Osteocyte (in vitro differentiated cells): Measurements from ENCODE around the gene GRID1. TPM values are rescaled to one million over a fixed set of nuclear protein-coding genes. Genes with fewer than 3 reads are reported as not detected.

Source experiments
- DNase-seq: peaks from one replicate; pipeline ENCODE4 v3.0.0; 2021; ENCODE audit warnings: mixed read lengths; ENCODE audit not compliant: unreplicated experiment; ENCODE audit errors: extremely low spot score
- H3K27ac Mint-ChIP-seq: one replicate; pipeline ENCODE4 v1.8.0; 2021; ENCODE audit warnings: mild to moderate bottlenecking, mixed read lengths; ENCODE audit not compliant: unreplicated experiment
- H3K27me3 Mint-ChIP-seq: one replicate; pipeline ENCODE4 v1.8.0; 2021; ENCODE audit warnings: mixed read lengths; ENCODE audit not compliant: unreplicated experiment
- H3K36me3 Mint-ChIP-seq: one replicate; pipeline ENCODE4 v1.8.0; 2021; ENCODE audit warnings: mixed read lengths; ENCODE audit not compliant: unreplicated experiment
- H3K4me1 Mint-ChIP-seq: one replicate; pipeline ENCODE4 v1.8.0; 2021; ENCODE audit warnings: mixed read lengths; ENCODE audit not compliant: unreplicated experiment
- H3K4me3 Mint-ChIP-seq: one replicate; pipeline ENCODE4 v1.8.0; 2021; ENCODE audit warnings: mild to moderate bottlenecking, moderate library complexity, mixed read lengths; ENCODE audit not compliant: unreplicated experiment
- H3K9me3 Mint-ChIP-seq: one replicate; pipeline ENCODE4 v1.8.0; 2021; ENCODE audit warnings: mixed read lengths; ENCODE audit not compliant: unreplicated experiment
- CTCF ChIP-seq: fragments of 200-600 bp; sonication (generic); IDR thresholded peaks from 2 replicates; pipeline ENCODE4 v1.5.0; 2021; ENCODE audit warnings: antibody characterized with exemption, mild to moderate bottlenecking, moderate library complexity
- total RNA-seq: library from RNA; stranded (reverse); gene quantifications from 2 replicates; pipeline ENCODE4 v1.2.1, GENCODE V29; 2021

The GRID1 gene
- total RNA-seq, 1 donor from 2014 or later, result 0.11 TPM

DNA sequence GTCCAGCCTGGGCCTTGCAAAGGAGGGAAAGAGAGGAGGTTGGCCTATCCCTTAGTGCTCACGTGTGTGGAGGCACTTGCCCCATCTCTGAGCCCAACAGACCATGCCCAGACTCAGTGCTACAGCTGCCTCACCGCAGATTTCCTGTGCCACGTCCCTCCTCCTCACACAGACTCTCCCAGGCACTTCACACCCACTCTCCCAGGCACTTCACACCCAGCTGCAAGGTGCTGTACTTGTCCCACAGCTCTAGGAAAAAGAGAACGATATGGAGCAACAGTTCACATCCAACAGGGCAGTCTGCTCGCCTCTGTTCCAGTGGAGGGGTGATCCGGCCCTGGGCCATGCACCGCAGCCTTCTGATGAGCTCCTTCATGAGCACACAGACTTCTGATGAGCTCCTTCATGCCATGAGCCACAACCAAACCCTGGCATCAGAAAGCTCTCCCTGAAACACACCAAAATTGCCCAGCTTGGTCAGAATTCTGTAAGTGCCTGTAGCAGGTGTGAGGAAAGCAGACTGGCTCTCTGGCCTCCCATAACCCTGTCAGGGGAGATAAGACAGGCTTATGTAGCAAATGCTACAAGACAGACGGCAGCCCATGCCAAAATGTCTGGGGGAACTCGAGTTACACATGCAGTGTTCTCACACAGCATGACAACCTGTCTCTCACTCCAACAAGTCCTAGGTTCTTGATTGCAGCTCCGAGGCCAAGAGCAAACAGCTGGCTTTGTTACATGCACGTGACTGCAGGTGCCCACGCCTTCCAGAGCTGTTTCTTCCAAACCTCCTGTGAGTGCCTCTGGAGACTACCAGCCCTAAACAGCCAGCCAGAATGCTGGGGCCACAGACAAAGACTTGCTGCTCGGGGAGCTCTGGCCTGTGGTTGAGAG lies 348.5 kb downstream of the GRID1 start:
- no peak overlapping the region for H3K27ac Mint-ChIP-seq
- no peak overlapping the region for H3K4me3 Mint-ChIP-seq
- H3K9me3 Mint-ChIP-seq, result peaks cover 6% of the 10 kb centered on the region
- H3K36me3 Mint-ChIP-seq, result no peaks in the 10 kb centered on the region
- no peaks in the 10 kb centered on the region for H3K4me1 Mint-ChIP-seq
- H3K27me3 Mint-ChIP-seq, result no peaks in the 10 kb centered on the region
- TF ChIP-seq CTCF, result no peak
- DNase-seq, result peak; percentile 75

- Mint-ChIP-seq H3K27me3 (no peaks in the 10 kb centered on the region), H3K4me1 (no peaks in the 10 kb centered on the region), H3K4me3 (no peak overlapping the region), H3K27ac (no peak overlapping the region), H3K36me3 (no peaks in the 10 kb centered on the region), H3K9me3 (peaks cover 6% of the 10 kb centered on the region)
- no peak for TF ChIP-seq CTCF
- DNase-seq, result no peak
These were observed 353.0 kb downstream of the GRID1 start for GRCh38 chr10:86013568-86013967.

- H3K4me3 Mint-ChIP-seq, result no peak overlapping the region
- H3K4me1 Mint-ChIP-seq, result no peaks in the 10 kb centered on the region
- peak; percentile 44 for DNase-seq
- no peaks in the 10 kb centered on the region for H3K36me3 Mint-ChIP-seq
- H3K27ac Mint-ChIP-seq, result no peak overlapping the region
- TF ChIP-seq CTCF, result no peak
- no peaks in the 10 kb centered on the region for H3K27me3 Mint-ChIP-seq
- H3K9me3 Mint-ChIP-seq, result no peaks in the 10 kb centered on the region
These were observed 359.4 kb downstream of the GRID1 start for GRCh38 chr10:86007171-86007570.

DNA sequence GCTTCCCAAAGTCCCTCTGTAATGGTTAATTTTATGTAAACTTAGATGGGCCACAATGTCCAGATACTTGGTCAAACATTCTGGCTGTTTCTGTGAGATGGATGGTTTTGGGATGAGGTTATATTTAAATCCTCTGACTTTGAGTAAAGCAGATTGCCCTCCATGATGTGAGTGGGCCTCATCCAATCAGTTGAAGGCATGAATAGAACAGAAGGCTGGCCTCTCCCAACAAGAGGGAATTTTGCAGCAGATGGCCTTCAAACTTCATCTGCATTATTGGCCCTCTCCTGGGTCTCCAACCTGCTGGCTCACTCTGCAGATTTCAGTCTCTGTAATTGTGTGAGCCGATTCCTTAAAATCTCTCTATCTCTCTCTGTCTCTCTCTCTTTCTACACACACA lies 362.3 kb downstream of the GRID1 start:
- Mint-ChIP-seq H3K36me3 (no peaks in the 10 kb centered on the region), H3K4me1 (no peaks in the 10 kb centered on the region), H3K4me3 (no peak overlapping the region), H3K9me3 (no peaks in the 10 kb centered on the region), H3K27me3 (no peaks in the 10 kb centered on the region), H3K27ac (no peak overlapping the region)
- no peak for DNase-seq
- TF ChIP-seq CTCF, result no peak

DNA sequence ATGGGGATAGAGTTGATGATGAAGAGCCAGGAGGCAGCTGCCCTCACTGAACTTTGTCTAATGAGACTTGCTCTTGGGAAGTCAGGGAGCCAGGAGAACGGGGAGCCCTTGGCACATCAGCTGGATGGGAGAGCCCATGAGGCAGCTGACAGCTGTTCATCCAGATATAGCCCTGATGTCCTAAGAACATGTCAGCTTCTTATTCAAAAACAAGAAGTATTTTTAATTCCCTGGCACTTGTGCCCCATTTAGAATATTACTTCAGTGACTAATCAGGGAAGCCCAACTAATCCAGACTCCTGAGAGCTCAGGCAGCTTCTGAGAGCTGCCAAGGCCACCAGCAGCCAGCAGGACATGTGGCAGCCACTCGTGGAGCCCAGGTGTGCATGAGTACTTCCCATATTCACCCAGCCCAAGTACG lies 363.4 kb downstream of the GRID1 start:
- H3K27me3 Mint-ChIP-seq, result no peaks in the 10 kb centered on the region
- DNase-seq, result no peak
- no peaks in the 10 kb centered on the region for H3K9me3 Mint-ChIP-seq
- H3K4me3 Mint-ChIP-seq, result no peak overlapping the region
- no peaks in the 10 kb centered on the region for H3K4me1 Mint-ChIP-seq
- H3K27ac Mint-ChIP-seq, result no peak overlapping the region
- no peak for TF ChIP-seq CTCF
- no peaks in the 10 kb centered on the region for H3K36me3 Mint-ChIP-seq
